H1 (cell line): ENCODE measurements around the gene CPEB3. TPM values are rescaled to one million over a fixed set of nuclear protein-coding genes. Genes with fewer than 3 reads are reported as not detected.
A peak's percentile ranks its signal among the peaks of the same experiment; 100 is the strongest.

Experiments
- CTCF ChIA-PET: fragments of 300-600 bp; sonication (Branson Sonifier 250); formaldehyde crosslinking; loops from one replicate; lab custom pipeline; 2021; ENCODE audit not compliant: partially characterized antibody; lab: Charles Lee
- POLR2A ChIA-PET: fragments of 300-600 bp; sonication (Branson Sonifier 250); formaldehyde crosslinking; loops from one replicate; lab custom pipeline; 2021; ENCODE audit warnings: inconsistent platforms; ENCODE audit not compliant: partially characterized antibody; lab: Charles Lee
- DNase-seq, 2 experiments: peaks; one replicate each; pipeline versions ENCODE4 v3.0.0 to v3.0.0-alpha.2; 2010 to 2022; ENCODE audit warnings: low spot score in 2 of 2, low read depth in 1 of 2, mixed read lengths in 1 of 2
- FAIRE-seq: peaks from 2 replicates; lab custom pipeline; 2011; peaks lifted over from hg19 to GRCh38; lab: Jason Lieb, UNC
- H2AFZ ChIP-seq: 2 replicates; pipeline ENCODE4 v1.8.1; 2012; ENCODE audit warnings: low read length, inconsistent platforms
- H2AK5ac ChIP-seq: 2 replicates; pipeline ENCODE4 v1.6.1; 2013; ENCODE audit warnings: low read depth, low read length
- H2BK120ac ChIP-seq: replicated peaks from 2 replicates; pipeline ENCODE3; 2013; ENCODE audit warnings: low read depth, low read length, inconsistent platforms
- H2BK12ac ChIP-seq: 2 replicates; pipeline ENCODE4 v1.6.1; 2013; ENCODE audit warnings: low read depth, low read length
- H2BK15ac ChIP-seq: 2 replicates; pipeline ENCODE4 v1.6.1; 2013; ENCODE audit warnings: low read length
- H2BK20ac ChIP-seq: 2 replicates; pipeline ENCODE4 v1.6.1; 2013; ENCODE audit warnings: low read length
- H2BK5ac ChIP-seq: 2 replicates; pipeline ENCODE4 v1.6.1; 2013; ENCODE audit warnings: low read depth, low read length
- H3K14ac ChIP-seq: 2 replicates; pipeline ENCODE4 v1.6.1; 2013; ENCODE audit warnings: inconsistent platforms; ENCODE audit not compliant: insufficient read length
- H3K18ac ChIP-seq: 2 replicates; pipeline ENCODE4 v1.6.1; 2013; ENCODE audit warnings: low read length; ENCODE audit errors: extremely low read depth
- H3K23ac ChIP-seq: 2 replicates; pipeline ENCODE4 v1.6.1; 2013; ENCODE audit warnings: inconsistent platforms; ENCODE audit not compliant: insufficient read length
- H3K23me2 ChIP-seq: 2 replicates; pipeline ENCODE4 v1.6.1; 2013; ENCODE audit warnings: low read depth, low read length
- H3K27ac ChIP-seq: 2 replicates; pipeline ENCODE4 v1.6.1; 2011; ENCODE audit warnings: low read depth, low read length, inconsistent platforms
- H3K27me3 ChIP-seq, 4 experiments: replicated peaks in 1 of 4; 1 replicate in 1 of 4; 2 replicates in 3 of 4; pipeline versions ENCODE4 v1.6.1 to v1.8.1; 2011 to 2013; ENCODE audit warnings: low read length in 3 of 4, mild to moderate bottlenecking in 3 of 4, inconsistent platforms in 2 of 4, mixed read lengths in 2 of 4, moderate library complexity in 1 of 4; ENCODE audit not compliant: control insufficient read depth in 3 of 4, insufficient read depth in 3 of 4; ENCODE audit errors: extremely low read depth in 1 of 4
- H3K36me3 ChIP-seq, 4 experiments: 2 replicates each; pipeline versions ENCODE4 v1.6.1 to v1.8.1; 2011 to 2013; ENCODE audit warnings: mild to moderate bottlenecking in 4 of 4, low read length in 3 of 4, moderate library complexity in 2 of 4, control low read depth in 1 of 4, inconsistent platforms in 1 of 4; ENCODE audit not compliant: insufficient read depth in 4 of 4, control insufficient read depth in 2 of 4
- H3K4ac ChIP-seq: replicated peaks from 2 replicates; pipeline ENCODE3; 2013; ENCODE audit warnings: low read length, low read depth, mixed read lengths, inconsistent platforms; ENCODE audit not compliant: insufficient read length
- H3K4me1 ChIP-seq, 4 experiments: replicated peaks in 1 of 4; 1 replicate in 1 of 4; 2 replicates in 3 of 4; pipeline versions ENCODE4 v1.6.1 to v1.8.1; 2011 to 2013; ENCODE audit warnings: low read length in 3 of 4, inconsistent platforms in 2 of 4, mixed read lengths in 1 of 4; ENCODE audit not compliant: insufficient read depth in 4 of 4, control insufficient read depth in 3 of 4
- H3K4me2 ChIP-seq, 2 experiments: 2 replicates each; pipeline versions ENCODE4 v1.6.1 to v1.8.1; 2011 to 2013; ENCODE audit warnings: low read depth in 2 of 2, low read length in 2 of 2, control low read depth in 1 of 2, inconsistent platforms in 1 of 2, mild to moderate bottlenecking in 1 of 2; ENCODE audit not compliant: insufficient read depth in 1 of 2
- H3K4me3 ChIP-seq, 4 experiments: fragments of 200-600, 300-600 bp in 1 of 4; sonication (generic), shearing (Covaris generic), sonication (Bioruptor Twin) in 1 of 4; 2 replicates each; pipeline versions ENCODE4 v1.5.1 to v1.8.1; 2011 to 2016; ENCODE audit warnings: low read length in 4 of 4, low read depth in 3 of 4, control low read depth in 2 of 4, inconsistent platforms in 2 of 4, mild to moderate bottlenecking in 2 of 4, mixed read lengths in 1 of 4, moderate library complexity in 1 of 4; ENCODE audit not compliant: insufficient read depth in 2 of 4; ENCODE audit errors: extremely low read depth in 1 of 4
- H3K56ac ChIP-seq: replicated peaks from 2 replicates; pipeline ENCODE3; 2013; ENCODE audit warnings: low read depth, mild to moderate bottlenecking, mixed read lengths, low read length, inconsistent platforms; ENCODE audit not compliant: insufficient read length
- H3K79me1 ChIP-seq: 2 replicates; pipeline ENCODE4 v1.6.1; 2013; ENCODE audit warnings: low read depth, low read length, control low read depth
- H3K79me2 ChIP-seq, 2 experiments: 2 replicates each; pipeline versions ENCODE4 v1.6.1 to v1.8.1; 2012 to 2013; ENCODE audit warnings: low read length in 2 of 2, mild to moderate bottlenecking in 2 of 2, inconsistent platforms in 1 of 2; ENCODE audit not compliant: insufficient read depth in 2 of 2, control insufficient read depth in 1 of 2
- H3K9ac ChIP-seq, 4 experiments: replicated peaks in 1 of 4; 1 replicate in 1 of 4; 2 replicates in 3 of 4; pipeline versions ENCODE4 v1.6.1 to v1.8.1; 2011 to 2013; ENCODE audit warnings: low read depth in 3 of 4, low read length in 3 of 4, control low read depth in 2 of 4, mild to moderate bottlenecking in 2 of 4, moderate library complexity in 2 of 4, inconsistent platforms in 1 of 4; ENCODE audit errors: extremely low read depth in 1 of 4
- H3K9me3 ChIP-seq, 2 experiments: 2 replicates each; pipeline versions ENCODE4 v1.6.1 to v1.8.1; 2012 to 2013; ENCODE audit warnings: mild to moderate bottlenecking in 2 of 2, moderate library complexity in 2 of 2, control low read depth in 1 of 2, inconsistent platforms in 1 of 2, low read depth in 1 of 2, low read length in 1 of 2, mixed read lengths in 1 of 2; ENCODE audit not compliant: insufficient read depth in 2 of 2
- H4K20me1 ChIP-seq, 2 experiments: replicated peaks in 1 of 2; 2 replicates each; pipeline versions ENCODE3 to v1.8.1; 2011 to 2013; ENCODE audit warnings: inconsistent platforms in 2 of 2, low read length in 2 of 2, mild to moderate bottlenecking in 1 of 2; ENCODE audit not compliant: insufficient read depth in 2 of 2, control insufficient read depth in 1 of 2
- H4K5ac ChIP-seq: 2 replicates; pipeline ENCODE4 v1.6.1; 2013; ENCODE audit warnings: low read length, low read depth, mixed read lengths, inconsistent platforms; ENCODE audit not compliant: insufficient read length
- H4K8ac ChIP-seq: 2 replicates; pipeline ENCODE4 v1.8.0; 2013; ENCODE audit warnings: mild to moderate bottlenecking, moderate library complexity, low read length, inconsistent platforms; ENCODE audit not compliant: insufficient read depth; ENCODE audit errors: extremely low read depth
- H4K91ac ChIP-seq: replicated peaks from 2 replicates; pipeline ENCODE3; 2013; ENCODE audit warnings: low read length, mixed read lengths, inconsistent platforms; ENCODE audit not compliant: insufficient read length
- EP300 ChIP-seq, 2 experiments: IDR thresholded peaks; 1 replicate in 1 of 2; 2 replicates in 1 of 2; pipeline ENCODE4 v1.6.1; 2011 to 2012; ENCODE audit warnings: low read depth in 2 of 2, low read length in 2 of 2, mild to moderate bottlenecking in 2 of 2, borderline replicate concordance in 1 of 2, inconsistent platforms in 1 of 2, moderate library complexity in 1 of 2
- WGBS, 2 experiments: shearing (Covaris generic) in 1 of 2; methylation state at CpG; one replicate each; pipeline versions ENCODE4 v1.1.6 to v1.1.7; 2013 to 2015; ENCODE audit warnings: low lambda C conversion rate in 2 of 2, mixed read lengths in 2 of 2, inconsistent platforms in 1 of 2, low coverage in 1 of 2, missing lambda C conversion rate in 1 of 2; ENCODE audit not compliant: insufficient replicate concordance in 2 of 2, insufficient coverage in 1 of 2, insufficient read length in 1 of 2; ENCODE audit errors: extremely low coverage in 1 of 2, missing lambda C conversion rate in 1 of 2; 5-methylcytosine and 5-hydroxymethylcytosine counted together
- polyA plus RNA-seq, 7 experiments: library from polyadenylated mRNA; depleted of rRNA in 3 of 7; stranded (reverse) in 5 of 7; unstranded in 2 of 7; fragments of >200 nt in 5 of 7; fragments of 200-250 nt in 2 of 7; gene quantifications; 1 replicate in 5 of 7; 2 replicates in 1 of 7; 4 replicates in 1 of 7; pipeline versions ENCODE4 v1.2.1 to v1.2.3, GENCODE V29; 2011 to 2013; ENCODE audit warnings: missing spikeins in 2 of 7, mixed read lengths in 2 of 7
- total RNA-seq: library from RNA; stranded (reverse); fragmentation: NEBNext Ultra II Directional; extraction: Animal tissue kit (Norgen Biotek cat#: 25700); gene quantifications from 2 replicates; pipeline ENCODE4 v1.2.1, GENCODE V29; 2021

CPEB3 gene
- total and polyA plus RNA-seq, 2 of the 8 experiments (the other 6 are each of a cell fraction or from before 2014, with no cell fraction given), result 0.39 to 1.7 TPM

DNA sequence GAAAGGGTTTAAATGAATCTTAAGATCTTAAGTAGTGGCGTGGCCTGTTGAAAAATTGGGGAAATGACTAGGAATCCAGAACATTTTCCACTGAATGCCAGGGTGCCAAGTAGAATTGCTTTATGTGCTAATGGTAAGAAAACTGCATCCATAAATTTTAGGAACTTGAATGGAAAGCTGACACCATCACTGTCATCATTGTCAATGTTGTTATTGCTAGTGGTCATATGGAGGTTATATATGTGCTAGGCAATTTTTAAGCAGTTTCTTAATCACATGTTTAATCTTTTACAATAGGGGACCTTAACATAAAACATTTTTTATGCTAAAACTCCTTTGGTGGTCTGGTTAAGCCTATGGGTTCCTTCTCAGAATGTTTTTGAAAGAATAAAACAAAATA, 13.2 kb upstream of the CPEB3 start:
- no peak overlapping the region for H2AFZ ChIP-seq
- H3K4ac ChIP-seq, result no peak overlapping the region
- peaks cover 0 to 27% (median 12%) of the 10 kb centered on the region in 4 experiments; a peak in 5 of 7 replicates for H3K4me1 ChIP-seq
- no peak overlapping the region for H3K9ac ChIP-seq
- CTCF ChIA-PET, result interaction anchor here (0.7 to 8.6 kb wide), 5 partner anchors 12 to 224 kb away, joined by 3 to 52 read pairs (median 3); partner anchors contain the start of genes CPEB3 and MARCHF5
- FAIRE-seq, result no peak
- 0 out of 8 replicates have a peak overlapping the region, but pooled peaks of 1 of the 4 experiments have one; percentile 8 for H3K4me3 ChIP-seq
- H2AK5ac ChIP-seq, result no peak overlapping the region
- H2BK120ac ChIP-seq, result no peak overlapping the region
- H3K56ac ChIP-seq, result no peak overlapping the region
- H3K9me3 ChIP-seq, result no peaks in the 10 kb centered on the region
- no peak overlapping the region for H3K18ac ChIP-seq
- no peak overlapping the region for H4K91ac ChIP-seq
- WGBS, 2 experiments, result 62% methylated on average over 1 of the region's 1 CpG; no CpG with 5 or more reads in 1 of the 2 experiments
- no peak overlapping the region for H4K8ac ChIP-seq
- H2BK12ac ChIP-seq, result no peak overlapping the region
- no peaks in the 10 kb centered on the region for H3K23me2 ChIP-seq
- no peak overlapping the region for H3K23ac ChIP-seq
- H2BK5ac ChIP-seq, result no peak overlapping the region
- H2BK15ac ChIP-seq, result no peak overlapping the region
- POLR2A ChIA-PET, result interaction anchor here (1.2 to 1.8 kb wide), 2 partner anchors 11 to 14 kb away, joined by 3 to 4 read pairs; no protein-coding TSS in a partner anchor
- no peaks in the 10 kb centered on the region; a peak in 4 of 8 replicates for H3K36me3 ChIP-seq
- no peaks in the 10 kb centered on the region for H3K27me3 ChIP-seq
- TF ChIP-seq EP300 (IDR thresholded peaks at IDR 0.05; ENCODE audit: borderline replicate concordance in 1 of 2, low read depth in 2 of 2, low read length in 2 of 2), result no peak
- no peak for DNase-seq
- H4K20me1 ChIP-seq, result peaks cover 0 to 3% of the 10 kb centered on the region in 2 experiments
- peaks cover 5% of the 10 kb centered on the region; the same call in 1 of the 2 replicates for H3K79me1 ChIP-seq
- no peak overlapping the region for H4K5ac ChIP-seq
- no peak overlapping the region for H3K14ac ChIP-seq
- no peak overlapping the region for H3K27ac ChIP-seq
- H3K79me2 ChIP-seq, result peaks cover 0 to 80% of the 10 kb centered on the region in 2 experiments; a peak in 3 of 4 replicates
- H2BK20ac ChIP-seq, result no peak overlapping the region
- H3K4me2 ChIP-seq, result peak overlapping the region; percentile 29 to 43; a peak in 2 of 4 replicates
